Testis (tissue), 2 donors: ENCODE data around the gene PRELP.

ENCODE experiments used
- POLR2A ChIP-seq: fragments of 450-650 bp; IDR thresholded peaks from one replicate; pipeline ENCODE4 v1.6.1; 2017; ENCODE audit warnings: antibody characterized with exemption, mild to moderate bottlenecking, moderate library complexity
- TF ChIP-seq, protein P1 (sequence below), 3 experiments: fragments of 450-650 bp in 2 of 3; fragments of 200-600 bp in 1 of 3; sonication (generic) in 1 of 3; IDR thresholded peaks; one replicate each; pipeline ENCODE4 v1.5.1; 2016 to 2019; ENCODE audit warnings: antibody characterized with exemption in 3 of 3, mild to moderate bottlenecking in 2 of 3, moderate library complexity in 1 of 3

GRCh38 chr1:203511513-203511912, 35.9 kb downstream of the PRELP start:
- TF ChIP-seq, protein P1, sequence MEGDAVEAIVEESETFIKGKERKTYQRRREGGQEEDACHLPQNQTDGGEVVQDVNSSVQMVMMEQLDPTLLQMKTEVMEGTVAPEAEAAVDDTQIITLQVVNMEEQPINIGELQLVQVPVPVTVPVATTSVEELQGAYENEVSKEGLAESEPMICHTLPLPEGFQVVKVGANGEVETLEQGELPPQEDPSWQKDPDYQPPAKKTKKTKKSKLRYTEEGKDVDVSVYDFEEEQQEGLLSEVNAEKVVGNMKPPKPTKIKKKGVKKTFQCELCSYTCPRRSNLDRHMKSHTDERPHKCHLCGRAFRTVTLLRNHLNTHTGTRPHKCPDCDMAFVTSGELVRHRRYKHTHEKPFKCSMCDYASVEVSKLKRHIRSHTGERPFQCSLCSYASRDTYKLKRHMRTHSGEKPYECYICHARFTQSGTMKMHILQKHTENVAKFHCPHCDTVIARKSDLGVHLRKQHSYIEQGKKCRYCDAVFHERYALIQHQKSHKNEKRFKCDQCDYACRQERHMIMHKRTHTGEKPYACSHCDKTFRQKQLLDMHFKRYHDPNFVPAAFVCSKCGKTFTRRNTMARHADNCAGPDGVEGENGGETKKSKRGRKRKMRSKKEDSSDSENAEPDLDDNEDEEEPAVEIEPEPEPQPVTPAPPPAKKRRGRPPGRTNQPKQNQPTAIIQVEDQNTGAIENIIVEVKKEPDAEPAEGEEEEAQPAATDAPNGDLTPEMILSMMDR (IDR thresholded peaks at IDR 0.05): no peak
- no peak for TF ChIP-seq POLR2A
